ENCODE measurements around the gene IL12RB1.
"Not testable (repeated sequence)": the region's sequence is repeated elsewhere in the genome, so short reads cannot be mapped to it uniquely, and the experiment has no call there.

The IL12RB1 gene

DNA sequence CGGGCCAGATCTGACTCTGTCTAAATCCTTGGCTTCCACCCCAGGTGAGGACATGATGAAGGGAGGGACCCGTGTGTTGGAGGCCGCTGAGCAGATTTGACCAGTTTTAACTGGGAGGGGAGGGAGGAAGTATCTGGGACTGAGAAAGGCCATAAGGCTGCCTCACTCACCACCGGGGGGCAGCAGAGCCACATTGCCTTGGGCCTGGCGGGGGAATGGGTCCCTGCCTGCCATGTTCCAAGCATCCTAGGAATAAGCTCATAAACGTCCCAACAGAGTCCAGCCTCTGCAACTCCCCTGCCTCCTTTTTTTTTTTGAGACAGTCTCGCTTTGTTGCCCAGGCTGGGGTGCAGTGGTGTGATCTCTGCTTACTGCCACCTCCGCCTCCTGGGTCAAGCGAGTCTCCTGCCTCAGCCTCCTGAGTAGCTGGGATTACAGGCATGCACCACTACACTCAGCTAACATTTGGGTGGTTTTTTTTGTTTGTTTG, 26.3 kb upstream of the IL12RB1 start:
- Histone ChIP-seq H3K4me1 (ENCODE audit: control insufficient read depth in 1 of 2, insufficient read depth in 2 of 2, low read length in 2 of 2) (peaks cover 27 to 38% of the 10 kb centered on the region in 2 donors), H3K36me3 (ENCODE audit: control insufficient read depth in 1 of 2, insufficient read depth in 2 of 2, low read length in 2 of 2) (peaks cover 0 to 21% of the 10 kb centered on the region in 2 donors), H3K9me3 (ENCODE audit: control insufficient read depth in 1 of 2, low read length in 2 of 2) (no peaks in the 10 kb centered on the region), H3K27ac (ENCODE audit: low read depth, low read length) (no peak overlapping the region), H3K4me3 (ENCODE audit: low read depth in 1 of 2, low read length in 2 of 2) (no peak overlapping the region), H3K27me3 (ENCODE audit: control insufficient read depth in 1 of 2, insufficient read depth in 2 of 2, low read length in 2 of 2) (no peaks in the 10 kb centered on the region), H3K9ac (ENCODE audit: low read depth in 1 of 2, low read length in 2 of 2) (no peak overlapping the region)

- peak overlapping the region; percentile 47 for H3K27ac ChIP-seq (ENCODE audit: low read depth, low read length)
- peaks cover 30 to 31% of the 10 kb centered on the region in 2 donors for H3K4me1 ChIP-seq (ENCODE audit: control insufficient read depth in 1 of 2, insufficient read depth in 2 of 2, low read length in 2 of 2)
- peak overlapping the region; percentile 86 to 88 for H3K4me3 ChIP-seq (ENCODE audit: low read depth in 1 of 2, low read length in 2 of 2)
- peaks cover 0 to 21% of the 10 kb centered on the region in 2 donors for H3K36me3 ChIP-seq (ENCODE audit: control insufficient read depth in 1 of 2, insufficient read depth in 2 of 2, low read length in 2 of 2)
- H3K9ac ChIP-seq (ENCODE audit: low read depth in 1 of 2, low read length in 2 of 2), result peak overlapping the region; percentile 82 to 94
- H3K27me3 ChIP-seq (ENCODE audit: control insufficient read depth in 1 of 2, insufficient read depth in 2 of 2, low read length in 2 of 2), result no peaks in the 10 kb centered on the region
- no peaks in the 10 kb centered on the region for H3K9me3 ChIP-seq (ENCODE audit: control insufficient read depth in 1 of 2, low read length in 2 of 2)
Measured at GRCh38 chr19:18110609-18111232, 24.0 kb upstream of the IL12RB1 start.

DNA sequence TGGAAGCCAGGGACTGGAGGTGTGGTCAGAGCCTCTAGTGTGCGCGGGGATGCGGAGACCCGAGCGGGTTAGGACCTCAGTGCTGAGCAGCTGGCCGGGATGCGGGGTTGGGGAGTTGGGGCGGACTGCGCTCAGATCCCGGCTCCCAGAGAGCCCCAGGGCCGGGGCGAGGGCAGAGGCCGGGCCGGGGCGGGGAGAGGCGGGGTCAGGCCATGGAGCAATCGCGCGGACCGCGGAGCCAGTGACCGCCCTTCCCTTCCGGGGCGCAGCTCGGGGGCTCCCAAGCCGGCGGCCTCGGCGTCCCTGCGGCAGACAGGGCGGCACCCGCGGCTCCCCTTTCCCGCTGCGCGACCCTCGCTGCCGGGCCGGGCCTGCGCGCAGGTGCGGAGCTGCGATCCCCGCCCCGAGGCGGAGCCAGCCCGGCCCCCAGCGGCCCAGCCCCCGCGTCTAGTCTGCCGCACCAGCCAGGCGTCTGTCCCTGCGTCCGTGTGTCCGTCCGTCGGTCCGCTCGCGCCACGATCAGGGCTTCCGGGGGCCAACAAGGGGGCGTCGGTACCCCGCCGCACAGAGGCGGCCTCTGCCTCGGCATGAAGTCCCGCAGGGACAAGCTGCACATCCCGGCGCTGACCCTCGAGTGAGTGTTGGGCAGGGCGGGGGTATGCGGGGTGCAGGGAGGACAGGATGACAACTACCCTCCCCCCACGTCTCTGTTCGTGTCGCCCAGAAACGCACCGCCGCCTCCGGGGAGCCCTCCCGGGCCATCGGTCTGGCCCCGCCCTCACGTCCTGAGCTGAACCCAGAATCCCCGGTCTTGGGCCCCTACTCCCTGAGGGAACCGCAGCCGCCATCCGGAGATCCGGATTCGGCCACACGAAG, 23.2 kb upstream of the IL12RB1 start:
- H3K9ac ChIP-seq (ENCODE audit: low read depth in 1 of 2, low read length in 2 of 2), result peak overlapping the region; percentile 82 to 94
- H3K4me1 ChIP-seq (ENCODE audit: control insufficient read depth in 1 of 2, insufficient read depth in 2 of 2, low read length in 2 of 2), result peaks cover 30 to 31% of the 10 kb centered on the region in 2 donors
- no peaks in the 10 kb centered on the region for H3K27me3 ChIP-seq (ENCODE audit: control insufficient read depth in 1 of 2, insufficient read depth in 2 of 2, low read length in 2 of 2)
- H3K4me3 ChIP-seq (ENCODE audit: low read depth in 1 of 2, low read length in 2 of 2), result peak overlapping the region; percentile 86 to 88
- peaks cover 0 to 13% of the 10 kb centered on the region in 2 donors for H3K36me3 ChIP-seq (ENCODE audit: control insufficient read depth in 1 of 2, insufficient read depth in 2 of 2, low read length in 2 of 2)
- H3K27ac ChIP-seq (ENCODE audit: low read depth, low read length), result peak overlapping the region; percentile 95
- H3K9me3 ChIP-seq (ENCODE audit: control insufficient read depth in 1 of 2, low read length in 2 of 2), result no peaks in the 10 kb centered on the region

DNA sequence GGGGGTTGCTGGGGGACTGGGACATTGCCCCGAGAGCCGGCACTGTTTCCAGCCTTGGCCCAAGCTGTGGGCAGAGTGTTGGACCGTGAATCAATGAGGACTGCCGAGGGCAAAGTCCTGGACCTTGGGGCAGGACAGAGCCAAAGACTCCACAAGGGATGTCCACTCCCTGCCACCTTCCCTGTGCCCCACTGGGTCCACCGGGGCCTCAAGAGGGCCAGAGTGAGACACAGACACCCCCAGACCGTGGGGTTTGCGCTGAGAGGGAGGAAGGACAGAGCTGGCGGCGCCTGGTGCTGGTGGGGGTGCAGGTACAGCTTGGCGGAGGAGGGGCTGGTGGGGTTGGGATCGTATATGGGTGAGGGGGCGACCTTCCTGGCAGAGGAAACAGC, 22.6 kb upstream of the IL12RB1 start:
- Histone ChIP-seq H3K9ac (ENCODE audit: low read depth in 1 of 2, low read length in 2 of 2) (peak overlapping the region; percentile 82 to 94), H3K4me3 (ENCODE audit: low read depth in 1 of 2, low read length in 2 of 2) (peak overlapping the region; percentile 86 to 88), H3K27ac (ENCODE audit: low read depth, low read length) (peak overlapping the region; percentile 95), H3K36me3 (ENCODE audit: control insufficient read depth in 1 of 2, insufficient read depth in 2 of 2, low read length in 2 of 2) (peaks cover 0 to 7% of the 10 kb centered on the region in 2 donors), H3K9me3 (ENCODE audit: control insufficient read depth in 1 of 2, low read length in 2 of 2) (no peaks in the 10 kb centered on the region), H3K27me3 (ENCODE audit: control insufficient read depth in 1 of 2, insufficient read depth in 2 of 2, low read length in 2 of 2) (no peaks in the 10 kb centered on the region), H3K4me1 (ENCODE audit: control insufficient read depth in 1 of 2, insufficient read depth in 2 of 2, low read length in 2 of 2) (peaks cover 30 to 37% of the 10 kb centered on the region in 2 donors)

- Histone ChIP-seq H3K36me3 (ENCODE audit: control insufficient read depth in 1 of 2, insufficient read depth in 2 of 2, low read length in 2 of 2) (peaks cover 0 to 5% of the 10 kb centered on the region in 2 donors), H3K27me3 (ENCODE audit: control insufficient read depth in 1 of 2, insufficient read depth in 2 of 2, low read length in 2 of 2) (no peaks in the 10 kb centered on the region), H3K9ac (ENCODE audit: low read depth in 1 of 2, low read length in 2 of 2) (peak overlapping the region; percentile 82 to 94), H3K4me1 (ENCODE audit: control insufficient read depth in 1 of 2, insufficient read depth in 2 of 2, low read length in 2 of 2) (peaks cover 30 to 37% of the 10 kb centered on the region in 2 donors), H3K4me3 (ENCODE audit: low read depth in 1 of 2, low read length in 2 of 2) (peak overlapping the region; percentile 86 to 88), H3K9me3 (ENCODE audit: control insufficient read depth in 1 of 2, low read length in 2 of 2) (no peaks in the 10 kb centered on the region), H3K27ac (ENCODE audit: low read depth, low read length) (peak overlapping the region; percentile 95)
Measured at GRCh38 chr19:18108897-18109296, 22.2 kb upstream of the IL12RB1 start.

GRCh38 chr19:18107235-18107634, 20.5 kb upstream of the IL12RB1 start:
- no peaks in the 10 kb centered on the region for H3K9me3 ChIP-seq (ENCODE audit: control insufficient read depth in 1 of 2, low read length in 2 of 2)
- no peak overlapping the region for H3K4me3 ChIP-seq (ENCODE audit: low read depth in 1 of 2, low read length in 2 of 2)
- no peak overlapping the region for H3K27ac ChIP-seq (ENCODE audit: low read depth, low read length)
- peaks cover 0 to 5% of the 10 kb centered on the region in 2 donors for H3K36me3 ChIP-seq (ENCODE audit: control insufficient read depth in 1 of 2, insufficient read depth in 2 of 2, low read length in 2 of 2)
- H3K4me1 ChIP-seq (ENCODE audit: control insufficient read depth in 1 of 2, insufficient read depth in 2 of 2, low read length in 2 of 2), result peaks cover 30 to 32% of the 10 kb centered on the region in 2 donors
- H3K27me3 ChIP-seq (ENCODE audit: control insufficient read depth in 1 of 2, insufficient read depth in 2 of 2, low read length in 2 of 2), result no peaks in the 10 kb centered on the region
- H3K9ac ChIP-seq (ENCODE audit: low read depth in 1 of 2, low read length in 2 of 2), result no peak overlapping the region

DNA sequence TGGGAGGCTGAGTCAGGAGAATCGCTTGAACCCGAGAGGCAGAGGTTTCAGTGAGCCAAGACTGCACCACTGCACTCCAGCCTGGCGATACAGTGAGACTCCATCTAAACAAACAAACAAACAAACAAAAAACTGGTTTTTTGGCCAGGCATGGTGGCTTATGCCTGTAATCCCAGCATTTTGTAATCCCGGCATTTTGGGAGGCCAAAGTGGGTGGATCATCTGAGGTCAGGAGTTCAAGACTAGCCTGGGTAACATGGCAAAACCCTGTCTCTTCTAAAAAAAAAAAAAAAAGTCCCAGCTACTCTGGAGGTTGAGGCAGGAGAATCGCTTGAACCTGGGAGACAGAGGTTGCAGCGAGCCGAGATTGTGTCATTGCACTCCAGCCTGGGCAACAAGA, 18.5 kb upstream of the IL12RB1 start:
- not testable (repeated sequence) for H3K27me3 ChIP-seq (ENCODE audit: control insufficient read depth in 1 of 2, insufficient read depth in 2 of 2, low read length in 2 of 2); H3K9ac ChIP-seq (ENCODE audit: low read depth in 1 of 2, low read length in 2 of 2); H3K4me3 ChIP-seq (ENCODE audit: low read depth in 1 of 2, low read length in 2 of 2); H3K27ac ChIP-seq (ENCODE audit: low read depth, low read length); H3K36me3 ChIP-seq (ENCODE audit: control insufficient read depth in 1 of 2, insufficient read depth in 2 of 2, low read length in 2 of 2); H3K9me3 ChIP-seq (ENCODE audit: control insufficient read depth in 1 of 2, low read length in 2 of 2)
- peaks cover 20 to 22% of the 10 kb centered on the region in 2 donors for H3K4me1 ChIP-seq (ENCODE audit: control insufficient read depth in 1 of 2, insufficient read depth in 2 of 2, low read length in 2 of 2)

DNA sequence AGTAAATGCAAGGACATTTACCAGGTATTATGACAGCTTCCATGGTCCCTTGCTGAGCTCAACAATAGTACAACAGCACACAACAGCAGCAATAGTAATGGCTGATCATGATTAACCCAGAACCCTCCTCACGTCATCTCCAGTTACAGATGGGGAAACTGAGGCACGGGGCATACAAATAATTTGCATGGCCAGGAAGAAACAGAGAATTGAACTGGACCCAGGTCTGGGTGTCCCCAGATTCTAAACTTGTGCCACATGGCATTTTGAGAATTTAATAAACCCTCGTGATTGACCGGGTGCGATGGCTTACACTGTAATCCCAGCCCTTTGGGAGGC, 18.0 kb upstream of the IL12RB1 start:
- peaks cover 0 to under 1% of the 10 kb centered on the region in 2 donors for H3K27me3 ChIP-seq (ENCODE audit: control insufficient read depth in 1 of 2, insufficient read depth in 2 of 2, low read length in 2 of 2)
- no peaks in the 10 kb centered on the region for H3K9me3 ChIP-seq (ENCODE audit: control insufficient read depth in 1 of 2, low read length in 2 of 2)
- H3K36me3 ChIP-seq (ENCODE audit: control insufficient read depth in 1 of 2, insufficient read depth in 2 of 2, low read length in 2 of 2), result no peaks in the 10 kb centered on the region
- peak overlapping the region; percentile 70 to 72 for H3K4me3 ChIP-seq (ENCODE audit: low read depth in 1 of 2, low read length in 2 of 2)
- peaks cover 20 to 21% of the 10 kb centered on the region in 2 donors for H3K4me1 ChIP-seq (ENCODE audit: control insufficient read depth in 1 of 2, insufficient read depth in 2 of 2, low read length in 2 of 2)
- peak overlapping the region; percentile 57 to 73 for H3K9ac ChIP-seq (ENCODE audit: low read depth in 1 of 2, low read length in 2 of 2)
- no peak overlapping the region for H3K27ac ChIP-seq (ENCODE audit: low read depth, low read length)

GRCh38 chr19:18102916-18103542, 16.3 kb upstream of the IL12RB1 start:
- Histone ChIP-seq H3K27me3 (ENCODE audit: control insufficient read depth in 1 of 2, insufficient read depth in 2 of 2, low read length in 2 of 2) (peaks cover 0 to 8% of the 10 kb centered on the region in 2 donors), H3K36me3 (ENCODE audit: control insufficient read depth in 1 of 2, insufficient read depth in 2 of 2, low read length in 2 of 2) (no peaks in the 10 kb centered on the region), H3K27ac (ENCODE audit: low read depth, low read length) (no peak overlapping the region), H3K4me3 (ENCODE audit: low read depth in 1 of 2, low read length in 2 of 2) (no peak overlapping the region), H3K4me1 (ENCODE audit: control insufficient read depth in 1 of 2, insufficient read depth in 2 of 2, low read length in 2 of 2) (peaks cover 18% of the 10 kb centered on the region in 2 donors), H3K9me3 (ENCODE audit: control insufficient read depth in 1 of 2, low read length in 2 of 2) (no peaks in the 10 kb centered on the region), H3K9ac (ENCODE audit: low read depth in 1 of 2, low read length in 2 of 2) (no peak overlapping the region)

GRCh38 chr19:18101268-18101667, 14.5 kb upstream of the IL12RB1 start:
- Histone ChIP-seq H3K36me3 (ENCODE audit: control insufficient read depth in 1 of 2, insufficient read depth in 2 of 2, low read length in 2 of 2) (no peaks in the 10 kb centered on the region), H3K9ac (ENCODE audit: low read depth in 1 of 2, low read length in 2 of 2) (no peak overlapping the region), H3K4me1 (ENCODE audit: control insufficient read depth in 1 of 2, insufficient read depth in 2 of 2, low read length in 2 of 2) (peaks cover 13 to 21% of the 10 kb centered on the region in 2 donors), H3K9me3 (ENCODE audit: control insufficient read depth in 1 of 2, low read length in 2 of 2) (no peaks in the 10 kb centered on the region), H3K27me3 (ENCODE audit: control insufficient read depth in 1 of 2, insufficient read depth in 2 of 2, low read length in 2 of 2) (peaks cover 0 to 8% of the 10 kb centered on the region in 2 donors), H3K4me3 (ENCODE audit: low read depth in 1 of 2, low read length in 2 of 2) (no peak overlapping the region), H3K27ac (ENCODE audit: low read depth, low read length) (no peak overlapping the region)
